Thyroid gland (tissue), 4 donors: ENCODE data around the gene PRPF40A. TPM values are rescaled to one million over a fixed set of nuclear protein-coding genes. Genes with fewer than 3 reads are reported as not detected.

Experiments used
- DNase-seq, 2 donors: peaks; one replicate each; pipeline ENCODE4 v3.0.0-alpha.2; 2019
- H3K27ac ChIP-seq, 3 donors: fragments of 200-600 bp; sonication (generic); 1 replicate in 2 of 3; 2 replicates in 1 of 3; pipeline ENCODE4 v1.5.1; 2016 to 2019; ENCODE audit warnings: mild to moderate bottlenecking in 1 of 3, moderate library complexity in 1 of 3
- H3K27me3 ChIP-seq: fragments of 200-600 bp; sonication (generic); one replicate; pipeline ENCODE4 v1.5.1; 2019
- H3K36me3 ChIP-seq, 2 donors: fragments of 200-600 bp; sonication (generic); one replicate each; pipeline ENCODE4 v1.5.1; 2016 to 2019
- H3K4me1 ChIP-seq, 2 donors: fragments of 200-600 bp; sonication (generic); one replicate each; pipeline ENCODE4 v1.5.1; 2017 to 2019
- H3K4me3 ChIP-seq, 3 donors: fragments of 200-600 bp; sonication (generic); replicated peaks in 1 of 3; 1 replicate in 2 of 3; 2 replicates in 1 of 3; pipeline ENCODE4 v1.5.1; 2016; ENCODE audit warnings: mild to moderate bottlenecking in 1 of 3
- H3K9me3 ChIP-seq: fragments of 200-600 bp; sonication (generic); one replicate; pipeline ENCODE4 v1.5.1; 2017
- CTCF ChIP-seq, 6 experiments: fragments of 200-600 bp in 3 of 6; fragments of 450-650 bp in 3 of 6; sonication (generic) in 3 of 6; IDR thresholded peaks; one replicate each; pipeline ENCODE4 v1.5.1; 2016 to 2019; ENCODE audit warnings: antibody characterized with exemption in 6 of 6, mild to moderate bottlenecking in 2 of 6, inconsistent platforms in 1 of 6, moderate library complexity in 1 of 6
- POLR2A ChIP-seq, 2 donors: fragments of 450-650 bp; IDR thresholded peaks; one replicate each; pipeline ENCODE4 v1.6.1; 2017; ENCODE audit warnings: antibody characterized with exemption in 2 of 2, mild to moderate bottlenecking in 2 of 2, moderate library complexity in 1 of 2
- WGBS, 2 donors: methylation state at CpG; one replicate each; pipeline ENCODE4 v1.1.5; 2017; 5-methylcytosine and 5-hydroxymethylcytosine counted together
- intact Hi-C: fragments of 100-400 bp; cut with DNase I; formaldehyde crosslinking; loops from one replicate; pipeline ENCODE4 v1.15.1; 2023
- total RNA-seq, 4 donors: library from RNA; depleted of rRNA; stranded (reverse); fragments of >200 nt; gene quantifications; one replicate each; pipeline ENCODE4 v1.2.3, GENCODE V29; 2016

The PRPF40A gene
- total RNA-seq, 4 donors from 2014 or later = 86.8 to 147 (median 102) TPM

GRCh38 chr2:152650768-152651371, 66.4 kb downstream of the PRPF40A start:
- Histone ChIP-seq H3K4me1 (peaks cover 15 to 22% of the 10 kb centered on the region in 2 donors), H3K36me3 (peaks cover 5 to 6% of the 10 kb centered on the region in 2 donors), H3K27me3 (no peaks in the 10 kb centered on the region), H3K9me3 (no peaks in the 10 kb centered on the region), H3K27ac (no peak overlapping the region), H3K4me3 (no peak overlapping the region)
- WGBS, 2 donors = 89 to 92% methylated on average over 6 of the region's 6 CpGs
- DNase-seq = no peak
- intact Hi-C loops = no loop called here
- TF ChIP-seq POLR2A (IDR thresholded peaks at IDR 0.05) (no peak), CTCF (IDR thresholded peaks at IDR 0.05) (no peak)

GRCh38 chr2:152649997-152650396, 67.3 kb downstream of the PRPF40A start:
- no peaks in the 10 kb centered on the region for H3K27me3 ChIP-seq
- peaks cover under 1 to 5% of the 10 kb centered on the region in 2 donors for H3K36me3 ChIP-seq
- H3K4me3 ChIP-seq = no peak overlapping the region
- TF ChIP-seq POLR2A (IDR thresholded peaks at IDR 0.05) (no peak), CTCF (IDR thresholded peaks at IDR 0.05) (no peak)
- no peaks in the 10 kb centered on the region for H3K9me3 ChIP-seq
- intact Hi-C loops = no loop called here
- no peak for DNase-seq
- 87 to 100% methylated on average over 1 of the region's 1 CpG for WGBS, 2 donors
- no peak overlapping the region for H3K27ac ChIP-seq
- H3K4me1 ChIP-seq = peaks cover 15 to 22% of the 10 kb centered on the region in 2 donors

- no peak for DNase-seq
- H3K4me3 ChIP-seq = no peak overlapping the region
- WGBS, 2 donors = 31 to 35% methylated on average over 2 of the region's 2 CpGs
- H3K4me1 ChIP-seq = peaks cover 15 to 22% of the 10 kb centered on the region in 2 donors
- intact Hi-C loops = no loop called here
- H3K27me3 ChIP-seq = no peaks in the 10 kb centered on the region
- no peaks in the 10 kb centered on the region for H3K9me3 ChIP-seq
- peaks cover 2 to 6% of the 10 kb centered on the region in 2 donors for H3K36me3 ChIP-seq
- no peak for TF ChIP-seq POLR2A (IDR thresholded peaks at IDR 0.05)
- TF ChIP-seq CTCF (IDR thresholded peaks at IDR 0.05) = peak in 2 of 6 experiments; percentile 8 to 13
- H3K27ac ChIP-seq = peak overlapping the region in 1 of 3 donors; percentile 12
These were observed 68.9 kb downstream of the PRPF40A start for GRCh38 chr2:152648336-152648735.

- 30 to 31% methylated on average over 9 of the region's 9 CpGs for WGBS, 2 donors
- intact Hi-C loops = no loop called here
- Histone ChIP-seq H3K27ac (no peak overlapping the region), H3K4me1 (peaks cover 15 to 22% of the 10 kb centered on the region in 2 donors), H3K27me3 (no peaks in the 10 kb centered on the region), H3K4me3 (no peak overlapping the region), H3K9me3 (no peaks in the 10 kb centered on the region), H3K36me3 (peaks cover 0 to 9% of the 10 kb centered on the region in 2 donors)
- DNase-seq = peak; percentile 92 to 95
- TF ChIP-seq POLR2A (IDR thresholded peaks at IDR 0.05) (no peak), CTCF (IDR thresholded peaks at IDR 0.05) (no peak)
These were observed 69.7 kb downstream of the PRPF40A start for GRCh38 chr2:152647552-152647951.

GRCh38 chr2:152646775-152647174, 70.5 kb downstream of the PRPF40A start:
- TF ChIP-seq POLR2A (IDR thresholded peaks at IDR 0.05) = no peak
- TF ChIP-seq CTCF (IDR thresholded peaks at IDR 0.05) = no peak
- WGBS, 2 donors = 92 to 99% methylated on average over 3 of the region's 3 CpGs
- Histone ChIP-seq H3K36me3 (peaks cover 0 to 10% of the 10 kb centered on the region in 2 donors), H3K4me3 (no peak overlapping the region), H3K27me3 (no peaks in the 10 kb centered on the region), H3K9me3 (no peaks in the 10 kb centered on the region), H3K4me1 (peaks cover 15 to 22% of the 10 kb centered on the region in 2 donors), H3K27ac (no peak overlapping the region)
- intact Hi-C loops = no loop called here
- DNase-seq = no peak
